HG02588 (cell line): ENCODE data around the gene MX2.
"Not testable (repeated sequence)": the region's sequence is repeated elsewhere in the genome, so short reads cannot be mapped to it uniquely, and the experiment has no call there.

ENCODE experiments used
- ATAC-seq: cut with Tn5 transposase; IDR thresholded peaks from one replicate; pipeline ENCODE4 v1.9.1; 2021; ENCODE audit warnings: mild to moderate bottlenecking, moderate library complexity; ENCODE audit not compliant: unreplicated experiment

The MX2 gene

DNA sequence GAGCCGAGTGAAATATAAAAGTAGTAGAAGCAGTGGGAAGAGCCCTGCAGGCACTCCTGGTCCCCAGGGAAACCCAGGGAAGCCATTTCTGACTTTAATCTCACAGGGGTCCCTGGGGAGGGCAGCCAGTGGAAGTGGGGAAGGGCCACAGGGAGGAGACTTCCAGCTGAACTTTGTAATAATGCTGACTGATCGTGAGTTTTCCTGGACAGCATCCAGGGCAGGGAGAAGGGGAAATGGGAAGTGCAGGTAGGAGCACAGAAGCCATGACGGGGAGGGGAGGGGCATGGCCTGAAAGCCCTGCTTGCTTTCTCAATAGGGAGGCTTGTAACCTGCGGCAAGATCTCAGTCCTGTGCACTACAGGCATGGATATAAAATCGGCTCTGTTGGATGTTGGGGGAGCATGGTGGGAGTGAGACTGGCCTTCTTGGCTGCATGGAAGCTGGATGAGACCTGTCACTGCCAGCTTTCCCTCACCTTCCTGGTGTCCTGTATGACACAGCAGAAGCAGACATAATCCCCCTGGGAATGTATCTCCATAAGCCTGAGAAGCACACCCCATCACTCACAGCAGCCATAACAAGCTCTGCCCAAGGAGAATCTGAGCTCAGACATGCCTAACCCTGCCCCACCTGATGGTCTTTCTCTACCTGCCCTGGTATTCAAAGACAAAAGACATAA lies 49.1 kb downstream of the MX2 start:
- ATAC-seq, result no peak

DNA sequence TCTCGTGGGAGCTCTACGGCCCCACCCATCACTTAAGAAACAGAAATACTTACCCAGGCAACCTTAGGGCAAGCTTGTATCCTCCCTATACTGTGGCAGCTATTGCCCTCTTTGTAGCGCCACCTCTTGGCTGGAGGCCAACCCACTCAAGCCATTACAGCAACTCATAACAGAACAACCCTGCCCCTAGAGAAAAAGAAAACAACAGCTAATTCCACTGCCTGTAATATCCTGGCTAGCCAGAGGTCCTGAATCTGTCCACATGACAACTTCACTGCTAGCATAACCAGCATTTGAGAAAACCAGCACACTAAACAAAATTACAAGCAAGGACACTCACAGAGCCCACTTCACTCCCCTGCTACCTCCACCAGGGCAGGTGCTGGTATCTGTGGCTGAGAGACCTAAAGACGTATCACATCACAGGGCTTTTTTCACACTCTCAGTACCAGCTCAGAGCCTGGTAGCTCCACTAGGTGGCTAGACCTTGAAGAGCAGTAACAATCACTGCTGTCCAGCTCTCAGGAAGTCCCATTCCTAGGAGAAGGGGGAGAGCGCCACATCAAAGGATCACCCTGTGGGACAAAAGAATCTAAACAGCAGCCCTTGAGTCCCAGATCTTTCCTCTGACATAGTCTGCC lies 49.7 kb downstream of the MX2 start:
- ATAC-seq, result no peak

DNA sequence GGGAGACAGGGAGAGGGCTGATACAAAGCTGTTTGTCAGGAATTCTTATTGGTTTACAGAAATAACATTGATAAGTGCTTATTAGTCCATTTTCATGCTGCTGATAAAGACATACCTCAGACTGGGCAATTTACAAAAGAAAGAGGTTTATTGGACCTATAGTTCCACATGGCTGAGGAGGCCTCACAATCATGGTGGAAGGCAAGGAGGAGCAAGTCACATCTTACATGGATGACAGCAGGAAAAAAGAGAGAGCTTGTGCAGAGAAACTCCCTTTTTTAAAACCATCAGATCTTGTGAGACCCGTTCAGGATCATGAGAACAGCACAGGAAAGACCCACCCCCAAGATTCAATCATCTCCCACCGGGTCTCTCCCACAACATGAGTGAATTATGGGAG lies 55.7 kb downstream of the MX2 start:
- ATAC-seq, result not testable (repeated sequence)

DNA sequence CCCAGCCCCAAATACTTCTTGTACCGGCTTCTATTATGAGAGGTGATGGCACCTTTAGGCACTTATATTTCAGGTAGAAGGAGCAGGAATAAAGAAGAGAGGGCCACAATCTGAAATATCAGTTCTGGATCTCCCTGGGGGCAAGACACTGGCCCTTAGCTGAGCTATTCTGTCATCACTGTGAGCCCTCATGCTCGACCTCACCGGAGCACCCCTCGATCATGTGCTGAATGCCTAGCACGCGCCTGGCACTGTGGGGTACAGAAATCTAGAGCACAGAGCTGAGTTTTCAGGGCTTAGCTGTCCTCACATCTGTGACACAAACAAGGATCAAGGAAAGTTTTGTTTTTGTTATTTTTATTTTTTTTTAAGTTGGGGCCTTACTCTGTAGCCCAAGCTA lies 56.6 kb downstream of the MX2 start:
- no peak for ATAC-seq

DNA sequence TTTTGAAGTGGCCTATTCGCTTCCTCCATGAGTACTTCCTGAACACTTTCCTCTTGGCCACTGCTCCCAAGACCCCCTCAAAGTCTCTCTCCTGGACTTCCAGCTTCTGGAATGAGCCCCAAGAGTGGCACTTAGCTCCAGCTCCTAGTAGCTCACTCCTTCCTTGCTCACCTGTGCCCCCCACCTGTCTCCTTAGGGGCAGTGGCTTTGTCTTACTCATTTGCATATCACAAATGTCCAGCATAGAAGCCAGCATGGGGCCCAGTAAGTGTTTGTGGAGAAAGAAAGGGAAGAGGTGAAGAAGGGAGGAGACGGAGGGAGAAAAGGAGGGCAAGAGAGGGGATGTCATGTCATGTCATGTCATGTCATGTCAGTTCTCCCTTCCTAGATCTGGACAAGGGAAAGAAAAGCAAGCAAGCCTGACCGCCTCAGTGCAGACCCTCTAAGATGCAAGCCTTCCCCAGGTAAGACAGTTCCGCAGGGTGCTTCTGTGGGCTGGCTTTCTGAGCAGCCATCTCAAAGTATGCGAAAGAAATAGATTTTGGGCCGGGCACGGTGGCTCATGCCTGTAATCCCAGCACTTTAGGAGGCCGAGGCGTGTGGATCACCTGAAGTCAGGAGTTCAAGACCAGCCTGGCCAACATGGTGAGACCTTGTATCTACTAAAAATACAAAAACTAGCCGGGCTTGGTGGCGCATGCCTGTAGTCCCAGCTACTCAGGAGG lies 57.3 kb downstream of the MX2 start:
- ATAC-seq, result no peak

DNA sequence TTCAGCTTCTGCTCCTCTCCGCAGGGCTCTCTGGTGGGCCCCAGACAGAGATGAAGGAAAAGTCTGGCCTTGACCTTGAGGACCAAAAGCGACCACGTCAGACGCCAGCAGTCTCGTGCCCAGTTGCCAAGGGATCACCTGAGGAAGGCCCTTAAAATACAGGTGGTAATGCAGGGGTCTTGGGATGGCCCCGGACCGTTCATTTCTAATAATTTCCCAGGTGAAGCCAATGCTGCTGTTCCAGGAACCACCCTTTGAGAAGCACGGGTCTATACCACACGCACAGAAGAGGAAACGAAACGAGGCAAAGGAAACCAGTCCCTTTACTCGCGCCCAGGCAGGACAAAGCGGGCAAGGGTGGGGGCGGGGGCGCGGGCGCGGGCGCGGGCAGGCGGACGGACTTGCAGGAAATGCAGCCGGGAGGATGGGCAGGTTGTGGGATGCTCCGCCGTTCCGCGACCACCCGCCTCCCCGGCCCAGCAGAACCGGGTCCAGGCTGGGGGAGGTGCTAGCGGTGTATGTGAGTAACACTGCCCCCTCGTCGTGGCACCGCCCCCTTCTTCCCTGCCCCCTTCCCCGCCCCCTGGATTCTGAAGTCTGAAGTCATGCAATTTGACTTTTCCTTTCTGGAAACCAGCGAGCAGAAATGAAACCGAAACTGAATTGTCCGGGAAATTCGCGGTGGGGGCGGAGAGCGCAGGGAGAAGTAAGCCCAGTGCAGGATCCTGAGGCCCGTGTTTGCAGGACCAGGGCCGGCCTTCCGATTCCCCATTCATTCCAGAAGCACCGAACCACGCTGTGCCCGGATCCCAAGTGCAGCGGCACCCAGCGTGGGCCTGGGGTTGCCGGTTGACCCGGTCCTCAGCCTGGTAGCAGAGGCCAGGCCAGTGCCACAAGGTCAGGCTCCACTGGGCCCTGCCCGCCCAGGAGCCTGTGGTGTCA lies 58.4 kb downstream of the MX2 start:
- ATAC-seq, result peak; percentile 79

GRCh38 chr21:41420998-41421397 lies 59.2 kb downstream of the MX2 start:
- ATAC-seq, result not testable (repeated sequence)

- no peak for ATAC-seq
These were observed 60.9 kb downstream of the MX2 start for GRCh38 chr21:41422546-41423304.

- not testable (repeated sequence) for ATAC-seq
These were observed 61.4 kb downstream of the MX2 start for GRCh38 chr21:41423305-41423636.

- ATAC-seq, result no peak
These were observed 63.7 kb downstream of the MX2 start for GRCh38 chr21:41425588-41425953.

GRCh38 chr21:41425954-41426675 lies 64.3 kb downstream of the MX2 start, which contains the start of gene MX1:
MX1 (plus strand) TSS chr21:41426239; CDS start chr21:41432071, 5,832 bp downstream.
- peak; percentile 83 for ATAC-seq

- ATAC-seq, result no peak
These were observed 65.0 kb downstream of the MX2 start for GRCh38 chr21:41426676-41427404.

DNA sequence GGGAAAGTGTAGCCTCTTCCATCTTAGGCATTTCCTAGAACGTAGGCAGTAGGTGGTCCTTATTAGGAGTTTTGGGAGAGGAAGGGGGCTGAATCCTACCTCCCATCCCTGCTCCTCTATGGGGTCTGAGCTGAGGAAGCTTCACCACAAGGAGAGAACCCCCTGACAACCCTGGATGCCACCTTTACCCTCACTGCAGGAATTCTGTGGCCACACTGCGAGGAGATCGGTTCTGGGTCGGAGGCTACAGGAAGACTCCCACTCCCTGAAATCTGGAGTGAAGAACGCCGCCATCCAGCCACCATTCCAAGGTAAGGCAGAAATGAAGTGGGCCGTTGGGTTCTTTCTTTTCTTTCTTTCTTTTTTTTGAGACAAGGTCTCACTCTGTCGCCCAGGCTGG lies 65.7 kb downstream of the MX2 start:
- ATAC-seq, result no peak

DNA sequence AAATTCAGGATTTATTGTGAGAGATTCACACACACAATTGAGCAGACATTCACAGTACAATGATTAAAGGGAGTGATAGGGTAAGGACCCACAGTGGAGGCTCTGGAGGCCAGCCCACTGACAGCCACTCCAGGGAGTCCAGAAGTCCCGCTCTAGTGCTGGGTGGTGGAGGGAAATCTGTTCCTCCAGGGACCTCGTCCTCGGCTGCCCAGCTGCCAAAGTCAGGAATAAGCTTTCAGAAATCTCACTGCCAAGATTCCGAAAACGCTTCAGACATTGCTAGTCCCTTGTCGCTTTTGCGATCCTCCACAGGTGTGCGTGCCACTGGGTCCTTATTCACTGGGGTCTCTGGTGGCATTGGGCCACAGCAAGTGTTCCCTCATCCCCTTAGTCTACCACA lies 66.5 kb downstream of the MX2 start:
- ATAC-seq, result no peak

DNA sequence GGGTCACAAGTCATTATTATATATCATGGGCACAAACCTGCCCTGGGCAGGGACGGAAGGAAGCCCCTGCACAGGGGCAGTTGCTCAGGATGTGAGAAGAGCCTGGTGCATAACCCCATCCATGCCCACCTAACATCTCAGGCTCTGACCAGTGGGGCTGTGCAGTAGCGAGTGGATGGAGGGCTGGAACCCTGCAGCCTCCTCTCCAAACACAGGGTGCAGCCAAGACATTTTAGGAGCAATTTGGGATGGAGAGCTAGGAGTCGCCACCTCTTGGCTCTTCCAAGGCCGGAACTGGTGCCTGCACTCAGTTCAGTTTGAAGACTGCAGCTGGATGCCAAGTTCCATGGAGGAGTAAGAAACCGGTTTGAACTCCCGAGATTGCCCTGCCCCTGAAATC lies 67.0 kb downstream of the MX2 start:
- no peak for ATAC-seq

DNA sequence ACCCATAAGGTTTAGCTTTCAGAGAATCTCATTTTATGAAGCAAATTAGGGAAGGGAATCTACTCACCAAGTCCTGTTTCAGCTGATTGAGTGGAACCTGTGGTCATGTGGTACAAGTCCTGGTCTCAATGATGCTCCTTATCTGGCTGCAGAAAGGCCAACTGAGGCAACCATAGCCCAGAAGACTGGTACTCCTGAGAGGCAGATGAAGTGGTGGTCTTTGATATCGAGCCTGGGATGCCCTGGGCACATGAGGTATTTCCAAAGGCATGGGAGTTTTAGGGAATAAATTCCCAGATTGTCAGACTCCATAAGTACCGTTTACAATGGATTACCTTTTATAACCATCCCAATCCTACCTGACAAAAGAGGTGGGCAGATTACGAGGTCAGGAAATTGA lies 67.5 kb downstream of the MX2 start:
- ATAC-seq, result no peak

GRCh38 chr21:41429925-41430491 lies 68.2 kb downstream of the MX2 start:
- ATAC-seq, result no peak

- ATAC-seq, result peak; percentile 59
These were observed 70.1 kb downstream of the MX2 start for GRCh38 chr21:41431788-41432548.
